Measurements from ENCODE around the gene UPK3A. TPM values are rescaled to one million over a fixed set of nuclear protein-coding genes. Genes with fewer than 3 reads are reported as not detected.

UPK3A gene
- total and polyA plus RNA-seq, 2 of the 13 experiments (the other 11 are each of a cell fraction or from before 2014, with no cell fraction given): 10.5 to 13.8 TPM

DNA sequence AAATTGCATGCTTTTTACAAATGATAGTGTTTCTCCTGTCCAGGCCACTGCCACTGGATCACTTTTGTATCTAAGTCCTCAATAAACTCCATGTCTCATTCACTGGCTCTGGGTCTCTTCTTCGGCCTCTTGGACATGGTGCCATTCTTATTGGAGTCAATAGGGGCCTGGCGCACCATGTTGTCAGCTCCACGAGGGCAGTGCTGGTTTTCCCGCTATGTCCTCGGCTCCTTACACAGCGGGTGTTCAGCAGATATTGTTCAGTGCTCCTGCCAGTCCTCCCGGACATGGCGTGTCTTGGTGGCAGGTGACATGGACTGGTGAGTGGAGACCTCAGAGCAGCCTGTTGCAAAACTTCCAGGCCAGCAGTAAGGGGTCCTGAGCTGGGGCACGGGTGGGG lies 21.4 kb downstream of the UPK3A start:
- H3K27me3 ChIP-seq (ENCODE audit: control insufficient read depth in 1 of 2, insufficient read depth in 2 of 2, low read length in 2 of 2): no peaks in the 10 kb centered on the region
- no peak overlapping the region for H3K4me3 ChIP-seq (replicated peaks in 1 of 3; ENCODE audit: insufficient read depth in 1 of 3, low read depth in 2 of 3, low read length in 3 of 3)
- H3K4me1 ChIP-seq (ENCODE audit: insufficient read depth, low read length): peaks cover 48% of the 10 kb centered on the region
- in situ Hi-C loops (cut with HindIII; ENCODE audit: extremely low pct_ligation_motif_present, low pct_unique_long_range_greater_than_20kb): loop anchor here (5.0 kb wide), 1 partner anchor 34 kb away; no protein-coding TSS in a partner anchor
- H3K4me2 ChIP-seq (ENCODE audit: low read depth, low read length): no peak overlapping the region
- FAIRE-seq: no peak
- H3K9ac ChIP-seq (ENCODE audit: insufficient read depth, low read depth, low read length): no peak overlapping the region
- 88% methylated on average over 9 of the region's 9 CpGs for WGBS (ENCODE audit: low lambda C conversion rate)
- intact Hi-C loops (cut with micrococcal nuclease; ENCODE audit: unreplicated experiment): no loop called here
- H3K79me2 ChIP-seq (ENCODE audit: insufficient read depth, low read length): peaks cover 12% of the 10 kb centered on the region
- no peak for ATAC-seq
- H3K36me3 ChIP-seq (replicated peaks in 1 of 2; ENCODE audit: control insufficient read depth in 1 of 2, insufficient read depth in 2 of 2, low read length in 2 of 2): no peaks in the 10 kb centered on the region
- peak overlapping the region; percentile 44 for H3K27ac ChIP-seq (ENCODE audit: extremely low read length, insufficient read depth, low read length)
- DNase-seq (ENCODE audit: low spot score): no peak
- H2AFZ ChIP-seq (ENCODE audit: low read length): no peak overlapping the region
- H3K9me3 ChIP-seq (ENCODE audit: low read length): no peaks in the 10 kb centered on the region
- CTCF ChIA-PET (ENCODE audit: low intra/inter-chr PET ratio, low total read pairs): no interaction called here
- TF ChIP-seq ZNF263 (CRISPR knock-in tag; IDR thresholded peaks at IDR 0.05): 0 out of 2 replicates have a peak, but pooled peaks have one; percentile 36
- no peak for TF ChIP-seq ZNF354B (CRISPR knock-in tag; IDR thresholded peaks at IDR 0.05)
- TF ChIP-seq, protein P1, sequence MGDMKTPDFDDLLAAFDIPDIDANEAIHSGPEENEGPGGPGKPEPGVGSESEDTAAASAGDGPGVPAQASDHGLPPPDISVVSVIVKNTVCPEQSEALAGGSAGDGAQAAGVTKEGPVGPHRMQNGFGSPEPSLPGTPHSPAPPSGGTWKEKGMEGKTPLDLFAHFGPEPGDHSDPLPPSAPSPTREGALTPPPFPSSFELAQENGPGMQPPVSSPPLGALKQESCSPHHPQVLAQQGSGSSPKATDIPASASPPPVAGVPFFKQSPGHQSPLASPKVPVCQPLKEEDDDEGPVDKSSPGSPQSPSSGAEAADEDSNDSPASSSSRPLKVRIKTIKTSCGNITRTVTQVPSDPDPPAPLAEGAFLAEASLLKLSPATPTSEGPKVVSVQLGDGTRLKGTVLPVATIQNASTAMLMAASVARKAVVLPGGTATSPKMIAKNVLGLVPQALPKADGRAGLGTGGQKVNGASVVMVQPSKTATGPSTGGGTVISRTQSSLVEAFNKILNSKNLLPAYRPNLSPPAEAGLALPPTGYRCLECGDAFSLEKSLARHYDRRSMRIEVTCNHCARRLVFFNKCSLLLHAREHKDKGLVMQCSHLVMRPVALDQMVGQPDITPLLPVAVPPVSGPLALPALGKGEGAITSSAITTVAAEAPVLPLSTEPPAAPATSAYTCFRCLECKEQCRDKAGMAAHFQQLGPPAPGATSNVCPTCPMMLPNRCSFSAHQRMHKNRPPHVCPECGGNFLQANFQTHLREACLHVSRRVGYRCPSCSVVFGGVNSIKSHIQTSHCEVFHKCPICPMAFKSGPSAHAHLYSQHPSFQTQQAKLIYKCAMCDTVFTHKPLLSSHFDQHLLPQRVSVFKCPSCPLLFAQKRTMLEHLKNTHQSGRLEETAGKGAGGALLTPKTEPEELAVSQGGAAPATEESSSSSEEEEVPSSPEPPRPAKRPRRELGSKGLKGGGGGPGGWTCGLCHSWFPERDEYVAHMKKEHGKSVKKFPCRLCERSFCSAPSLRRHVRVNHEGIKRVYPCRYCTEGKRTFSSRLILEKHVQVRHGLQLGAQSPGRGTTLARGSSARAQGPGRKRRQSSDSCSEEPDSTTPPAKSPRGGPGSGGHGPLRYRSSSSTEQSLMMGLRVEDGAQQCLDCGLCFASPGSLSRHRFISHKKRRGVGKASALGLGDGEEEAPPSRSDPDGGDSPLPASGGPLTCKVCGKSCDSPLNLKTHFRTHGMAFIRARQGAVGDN (CRISPR knock-in tag; IDR thresholded peaks at IDR 0.05): peak; percentile 27
- TF ChIP-seq, protein P2, sequence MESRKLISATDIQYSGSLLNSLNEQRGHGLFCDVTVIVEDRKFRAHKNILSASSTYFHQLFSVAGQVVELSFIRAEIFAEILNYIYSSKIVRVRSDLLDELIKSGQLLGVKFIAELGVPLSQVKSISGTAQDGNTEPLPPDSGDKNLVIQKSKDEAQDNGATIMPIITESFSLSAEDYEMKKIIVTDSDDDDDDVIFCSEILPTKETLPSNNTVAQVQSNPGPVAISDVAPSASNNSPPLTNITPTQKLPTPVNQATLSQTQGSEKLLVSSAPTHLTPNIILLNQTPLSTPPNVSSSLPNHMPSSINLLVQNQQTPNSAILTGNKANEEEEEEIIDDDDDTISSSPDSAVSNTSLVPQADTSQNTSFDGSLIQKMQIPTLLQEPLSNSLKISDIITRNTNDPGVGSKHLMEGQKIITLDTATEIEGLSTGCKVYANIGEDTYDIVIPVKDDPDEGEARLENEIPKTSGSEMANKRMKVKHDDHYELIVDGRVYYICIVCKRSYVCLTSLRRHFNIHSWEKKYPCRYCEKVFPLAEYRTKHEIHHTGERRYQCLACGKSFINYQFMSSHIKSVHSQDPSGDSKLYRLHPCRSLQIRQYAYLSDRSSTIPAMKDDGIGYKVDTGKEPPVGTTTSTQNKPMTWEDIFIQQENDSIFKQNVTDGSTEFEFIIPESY (CRISPR knock-in tag; IDR thresholded peaks at IDR 0.05): peak; percentile 83
- TF ChIP-seq ZSCAN29 (CRISPR knock-in tag; conservative IDR thresholded peaks at IDR 0.05): no peak
- TF ChIP-seq TBL1XR1 (IDR thresholded peaks at IDR 0.05; ENCODE audit: borderline replicate concordance, low read length, partially characterized antibody): no peak
- POLR2A ChIA-PET: interaction anchor here (2.3 kb wide), 1 partner anchor 33 kb away, joined by 12 read pairs; no protein-coding TSS in a partner anchor
- peaks cover 7% of the 10 kb centered on the region; the same call in 1 of the 2 replicates for H4K20me1 ChIP-seq (ENCODE audit: insufficient read depth, low read length)
- no TSS peak for BruUV-seq (replicated peaks)
